SK-N-SH treated with all-trans-retinoic acid at 6 μM for 48 hours (cell line): ENCODE results near the gene ATG2A.

Experiments
- CSRNP3 ChIP-seq: fragments of 250-450 bp; sonication (Bioruptor Pico); IDR thresholded peaks from 2 replicates; pipeline ENCODE4 v1.5.1; 2021; ENCODE audit warnings: mild to moderate bottlenecking, moderate library complexity
- OSR1 ChIP-seq: fragments of 250-450 bp; sonication (Bioruptor Pico); IDR thresholded peaks from 2 replicates; pipeline ENCODE4 v1.8.0; 2022; ENCODE audit warnings: moderate library complexity, mild to moderate bottlenecking, inconsistent platforms
- POU6F1 ChIP-seq: fragments of 250-450 bp; sonication (Bioruptor Pico); IDR thresholded peaks from 2 replicates; pipeline ENCODE4 v1.8.0; 2021; ENCODE audit warnings: low read depth, mild to moderate bottlenecking, moderate library complexity, borderline replicate concordance
- ZFP3 ChIP-seq: fragments of 250-450 bp; sonication (Bioruptor Pico); IDR thresholded peaks from 2 replicates; pipeline ENCODE4 v1.5.0; 2020; ENCODE audit warnings: mild to moderate bottlenecking, moderate library complexity

GRCh38 chr11:64853709-64854108, 63.3 kb downstream of the ATG2A start:
- TF ChIP-seq OSR1 (CRISPR knock-in tag): no peak
- TF ChIP-seq CSRNP3: no peak
- TF ChIP-seq POU6F1: no peak
- TF ChIP-seq ZFP3 (CRISPR knock-in tag): no peak
